HG03565 (cell line): Measurements from ENCODE around the gene ZNF614.
"Not testable (repeated sequence)": the region's sequence is repeated elsewhere in the genome, so short reads cannot be mapped to it uniquely, and the experiment has no call there.

ENCODE experiments used
- ATAC-seq: cut with Tn5 transposase; IDR thresholded peaks from one replicate; pipeline ENCODE4 v1.9.1; 2021; ENCODE audit warnings: mild to moderate bottlenecking, moderate library complexity; ENCODE audit not compliant: unreplicated experiment

The ZNF614 gene

GRCh38 chr19:51993422-51993821, 34.8 kb downstream of the ZNF614 start:
- no peak for ATAC-seq

DNA sequence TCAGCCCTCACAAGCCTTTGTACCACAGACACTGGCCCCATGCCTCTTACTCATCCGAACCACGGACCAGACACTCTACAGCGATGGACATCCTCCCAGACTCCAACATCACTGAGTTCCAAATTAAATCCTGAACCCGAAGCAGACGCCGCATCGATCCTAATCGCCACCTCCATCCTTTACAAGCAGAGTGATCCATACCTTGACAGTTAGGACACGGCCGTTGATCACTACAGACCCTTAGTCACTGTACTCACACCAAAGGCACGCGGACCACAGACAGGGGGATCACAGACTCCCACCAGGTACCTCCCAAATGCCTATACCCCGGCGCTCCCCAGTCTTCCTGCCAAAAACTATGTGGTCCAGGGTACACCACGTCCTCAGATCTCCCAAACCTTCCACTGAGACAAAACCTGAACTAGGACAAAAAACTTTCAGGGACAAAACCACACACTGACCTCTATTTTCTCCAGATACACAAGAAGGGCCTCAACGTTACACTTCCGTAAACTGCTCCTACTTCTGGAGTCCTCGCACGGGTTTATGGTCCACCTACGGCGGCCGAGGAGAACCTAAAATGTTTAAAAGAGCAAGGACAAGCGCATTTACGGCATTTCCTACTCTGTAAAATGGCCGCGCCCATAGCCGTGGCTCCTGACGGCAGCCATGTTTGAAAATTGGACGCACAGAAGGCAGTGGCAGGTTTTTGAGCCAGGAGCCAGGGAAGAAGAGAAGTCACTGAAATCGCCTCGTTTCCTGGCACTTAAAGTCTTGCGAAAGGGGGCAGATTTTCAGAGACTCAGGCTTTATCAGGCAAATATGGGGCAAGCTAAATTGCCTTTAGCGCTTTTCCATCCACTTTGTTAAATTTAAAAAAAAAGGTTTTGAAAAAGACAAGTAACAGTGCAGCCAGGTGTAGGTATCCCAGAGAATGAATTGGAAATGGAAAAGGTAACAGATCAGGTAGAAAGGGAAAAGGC, 41.6 kb downstream of the ZNF614 start, which contains the start of gene ZNF350:
TSS of gene ZNF350 (minus strand) at position 532 of the 983 bp plus-strand sequence. CDS start 12,480 bp downstream, outside the sequence.
- peak; percentile 63 for ATAC-seq

- ATAC-seq: no peak
These were observed 44.8 kb downstream of the ZNF614 start for GRCh38 chr19:51983361-51983760.

DNA sequence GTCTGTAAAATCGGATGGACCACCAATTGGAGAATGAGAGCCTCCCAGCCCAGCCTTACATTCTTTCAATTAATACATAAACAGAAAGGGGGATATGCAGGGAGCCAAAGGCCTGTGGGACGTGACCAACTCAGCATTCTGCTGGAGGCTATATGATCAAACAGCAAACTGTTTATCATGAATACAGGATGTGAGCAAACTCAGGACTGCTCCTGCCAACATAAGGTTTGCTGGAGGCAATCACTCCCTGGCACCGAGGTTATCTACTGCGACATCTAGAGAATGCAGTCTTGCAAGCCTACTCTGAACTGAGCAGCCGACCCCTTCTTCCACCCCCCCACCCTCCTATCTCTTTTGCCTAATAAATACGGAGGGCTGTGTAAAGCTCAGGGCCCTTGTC, 47.3 kb downstream of the ZNF614 start:
- not testable (repeated sequence) for ATAC-seq

DNA sequence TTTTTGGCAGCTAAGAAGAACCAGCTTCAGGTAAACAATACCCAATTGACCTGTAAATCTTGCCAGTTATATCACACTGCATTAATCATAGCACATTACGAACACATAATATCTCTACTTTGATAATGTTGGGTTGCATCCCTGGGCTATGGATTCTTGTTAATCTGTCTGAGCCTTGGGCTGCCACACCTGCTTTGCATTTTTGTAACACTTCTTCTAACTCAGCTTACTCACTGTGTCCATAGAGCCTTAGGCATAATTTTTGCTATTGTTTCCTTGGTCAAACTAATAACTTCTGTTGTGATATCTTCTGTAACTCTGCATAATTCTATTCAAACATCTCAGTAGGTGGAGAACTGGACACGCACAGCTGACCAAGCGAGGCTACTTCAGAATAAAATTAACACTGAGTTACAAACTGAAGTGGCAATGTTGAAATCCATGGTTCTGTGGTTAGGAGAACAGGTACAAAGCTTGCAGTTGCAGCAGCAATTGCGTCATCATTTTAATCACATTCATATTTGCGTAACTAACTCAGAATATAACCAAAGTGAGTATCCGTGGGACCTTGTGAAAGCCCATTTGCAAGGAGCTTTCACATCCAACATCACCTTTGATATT, 48.0 kb downstream of the ZNF614 start:
- no peak for ATAC-seq

- ATAC-seq: no peak
These were observed 49.3 kb downstream of the ZNF614 start for GRCh38 chr19:51978882-51979281.

- no peak for ATAC-seq
These were observed 50.8 kb downstream of the ZNF614 start for GRCh38 chr19:51977346-51977745.

DNA sequence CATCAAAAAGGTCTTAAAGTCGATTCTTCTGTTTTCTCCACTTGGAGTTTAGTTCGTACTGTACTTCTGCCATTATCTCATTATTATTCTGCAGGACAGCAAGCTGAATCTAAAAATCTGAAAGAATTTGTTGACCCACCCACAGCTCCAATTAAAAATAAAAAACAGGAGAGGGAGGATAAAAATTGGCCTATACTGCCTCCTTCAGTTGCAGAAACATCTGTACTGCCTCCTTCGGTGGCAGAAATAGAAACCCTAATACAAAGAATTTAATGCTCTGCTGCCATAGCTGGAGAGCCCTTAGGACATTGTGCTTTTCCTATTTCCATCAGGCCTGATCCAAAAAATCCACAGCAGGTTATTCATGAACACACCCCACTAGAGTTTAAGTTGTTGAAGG, 51.3 kb downstream of the ZNF614 start:
- no peak for ATAC-seq

GRCh38 chr19:51975787-51976186, 52.4 kb downstream of the ZNF614 start:
- not testable (repeated sequence) for ATAC-seq

DNA sequence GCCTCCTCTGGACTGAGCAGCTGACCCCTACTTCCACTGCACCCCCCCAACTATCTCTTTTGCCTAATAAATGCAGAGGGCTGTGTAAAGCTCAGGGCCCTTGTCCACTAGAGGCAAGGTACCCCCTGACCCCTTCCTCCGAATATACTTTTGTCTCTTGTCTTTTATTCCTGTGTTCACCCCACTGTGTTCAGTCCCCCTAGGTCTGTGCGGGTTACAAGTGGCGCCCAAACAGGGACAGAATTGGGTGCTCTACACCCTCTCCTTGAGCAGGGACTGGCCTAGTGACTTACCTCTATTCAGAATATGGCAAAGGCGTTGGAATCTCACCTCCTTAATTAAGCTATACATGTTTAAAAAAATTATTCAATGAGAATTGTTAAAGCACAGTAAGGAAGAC, 56.6 kb downstream of the ZNF614 start:
- no peak for ATAC-seq

GRCh38 chr19:51970718-51971117, 57.5 kb downstream of the ZNF614 start:
- no peak for ATAC-seq

- no peak for ATAC-seq
These were observed 62.6 kb downstream of the ZNF614 start for GRCh38 chr19:51965583-51965982.
